Activated CD4-positive, alpha-beta T cell treated with anti-CD3 and anti-CD28 coated beads for 4 hours (primary cell): ENCODE measurements around the gene TBC1D16.

ENCODE experiments used
- DNase-seq, 2 donors: peaks; one replicate each; pipeline ENCODE4 v3.0.0-alpha.2; 2020

Gene TBC1D16, protein sequence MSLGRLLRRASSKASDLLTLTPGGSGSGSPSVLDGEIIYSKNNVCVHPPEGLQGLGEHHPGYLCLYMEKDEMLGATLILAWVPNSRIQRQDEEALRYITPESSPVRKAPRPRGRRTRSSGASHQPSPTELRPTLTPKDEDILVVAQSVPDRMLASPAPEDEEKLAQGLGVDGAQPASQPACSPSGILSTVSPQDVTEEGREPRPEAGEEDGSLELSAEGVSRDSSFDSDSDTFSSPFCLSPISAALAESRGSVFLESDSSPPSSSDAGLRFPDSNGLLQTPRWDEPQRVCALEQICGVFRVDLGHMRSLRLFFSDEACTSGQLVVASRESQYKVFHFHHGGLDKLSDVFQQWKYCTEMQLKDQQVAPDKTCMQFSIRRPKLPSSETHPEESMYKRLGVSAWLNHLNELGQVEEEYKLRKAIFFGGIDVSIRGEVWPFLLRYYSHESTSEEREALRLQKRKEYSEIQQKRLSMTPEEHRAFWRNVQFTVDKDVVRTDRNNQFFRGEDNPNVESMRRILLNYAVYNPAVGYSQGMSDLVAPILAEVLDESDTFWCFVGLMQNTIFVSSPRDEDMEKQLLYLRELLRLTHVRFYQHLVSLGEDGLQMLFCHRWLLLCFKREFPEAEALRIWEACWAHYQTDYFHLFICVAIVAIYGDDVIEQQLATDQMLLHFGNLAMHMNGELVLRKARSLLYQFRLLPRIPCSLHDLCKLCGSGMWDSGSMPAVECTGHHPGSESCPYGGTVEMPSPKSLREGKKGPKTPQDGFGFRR

DNA sequence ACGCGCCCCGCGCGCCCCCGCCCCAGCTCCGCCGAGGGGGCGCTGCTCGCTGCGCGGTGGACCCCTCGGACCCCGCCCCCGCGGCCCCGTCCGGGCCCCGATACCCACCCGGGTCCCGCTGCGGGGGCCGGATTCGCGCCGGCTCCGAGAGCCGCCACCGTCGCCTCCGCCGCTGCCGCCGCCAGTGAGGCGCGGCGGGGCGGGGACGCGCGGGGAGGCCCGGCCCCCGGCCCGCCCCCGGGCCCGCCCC lies at the start of gene TBC1D16:
Gene TBC1D16, minus strand, starts transcription at position 186 of the 250 bp plus-strand sequence. CDS start 22,325 bp downstream, outside the sequence.
- DNase-seq = no peak

DNA sequence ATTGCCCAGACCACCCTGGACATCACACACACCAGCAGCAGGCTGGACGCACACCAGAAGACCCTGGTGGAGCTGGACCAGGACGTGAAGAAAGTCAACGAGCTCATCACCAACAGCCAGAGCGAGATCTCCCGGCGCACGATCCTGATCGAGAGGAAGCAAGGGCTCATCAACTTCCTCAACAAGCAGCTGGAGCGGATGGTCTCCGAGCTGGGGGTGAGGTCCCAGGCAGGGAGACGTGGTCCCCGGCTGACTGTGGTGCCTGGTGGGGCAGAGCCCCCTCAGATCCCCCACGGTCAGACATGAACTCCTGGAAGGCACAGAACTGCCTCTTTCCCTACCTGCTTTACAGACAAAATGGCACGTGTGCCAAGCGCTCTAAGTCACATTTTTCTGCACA lies 49.1 kb upstream of the TBC1D16 start:
- no peak for DNase-seq

- no peak for DNase-seq
Observed at GRCh38 chr17:80083136-80083661, 47.5 kb upstream of the TBC1D16 start.

DNA sequence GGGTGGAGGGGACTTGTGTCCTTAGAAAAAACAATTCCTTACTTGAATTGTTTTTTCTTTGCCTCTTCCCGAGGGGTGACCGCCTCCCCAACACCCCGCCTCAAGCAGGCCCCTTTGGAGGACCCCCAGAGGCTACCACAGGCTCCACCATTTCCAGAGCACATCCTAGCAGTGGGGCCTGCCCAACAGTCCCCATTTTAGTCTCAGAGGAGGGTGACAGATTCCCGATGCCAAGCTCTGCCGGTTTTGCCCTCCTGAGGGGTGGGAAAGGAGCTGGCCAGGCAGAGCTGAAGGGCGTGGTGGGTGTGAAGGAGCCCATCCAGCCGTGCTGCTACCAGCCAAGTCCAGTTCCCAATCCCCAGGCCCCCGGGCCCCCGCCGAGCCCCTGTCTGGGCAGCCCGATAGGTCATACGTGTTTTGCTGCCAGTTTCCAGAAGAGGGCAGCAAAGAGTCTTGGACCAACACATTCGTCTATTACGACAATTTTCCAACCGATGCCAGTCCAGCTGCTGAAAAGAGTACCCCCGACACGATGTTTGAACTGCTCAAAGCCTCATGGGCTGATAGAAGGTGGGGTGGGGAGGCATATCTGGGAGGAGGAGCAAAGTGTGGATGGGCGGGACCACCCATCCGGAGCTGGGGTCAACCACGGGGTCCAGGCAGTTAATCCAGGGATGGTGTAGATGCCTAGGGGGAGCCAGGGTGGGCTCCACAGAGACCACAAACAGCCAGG lies 46.9 kb upstream of the TBC1D16 start:
- DNase-seq = peak; percentile 53 to 69

DNA sequence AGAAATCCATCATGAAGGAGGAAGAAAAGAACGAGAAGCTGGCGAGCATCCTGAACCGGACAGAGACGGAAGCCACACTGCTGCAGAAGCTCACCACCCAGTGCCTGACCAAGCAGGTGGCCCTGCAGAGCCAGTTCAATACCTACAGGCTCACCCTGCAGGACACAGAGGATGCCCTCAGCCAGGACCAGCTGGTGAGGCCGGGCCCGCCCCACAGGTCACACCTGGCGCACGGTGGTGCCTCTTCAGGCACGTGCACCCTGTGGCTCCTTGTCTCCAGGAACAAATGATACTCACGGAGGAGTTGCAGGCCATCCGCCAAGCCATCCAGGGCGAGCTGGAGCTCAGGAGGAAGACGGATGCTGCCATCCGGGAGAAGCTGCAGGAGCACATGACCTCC lies 45.9 kb upstream of the TBC1D16 start:
- no peak for DNase-seq

DNA sequence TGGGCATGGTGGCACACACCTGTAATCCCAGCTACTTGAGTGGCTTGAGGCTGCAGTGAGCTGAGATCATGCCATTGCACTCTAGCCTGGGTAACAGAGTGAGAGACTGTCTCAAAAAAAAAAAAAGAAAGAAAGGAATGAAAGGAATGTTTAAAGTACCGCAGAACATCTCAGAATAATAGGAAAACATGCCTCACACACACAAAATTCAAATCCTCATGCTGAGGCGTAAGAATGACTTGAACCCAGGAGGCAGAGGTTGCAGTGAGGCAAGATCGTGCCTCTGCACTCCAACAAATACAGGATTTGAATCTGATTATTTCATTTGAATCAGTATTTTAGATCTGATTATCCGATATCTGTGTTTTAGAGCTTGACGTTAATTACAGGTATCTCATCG lies 44.4 kb upstream of the TBC1D16 start:
- no peak for DNase-seq

GRCh38 chr17:80072410-80072809 lies 36.7 kb upstream of the TBC1D16 start:
- DNase-seq = no peak

DNA sequence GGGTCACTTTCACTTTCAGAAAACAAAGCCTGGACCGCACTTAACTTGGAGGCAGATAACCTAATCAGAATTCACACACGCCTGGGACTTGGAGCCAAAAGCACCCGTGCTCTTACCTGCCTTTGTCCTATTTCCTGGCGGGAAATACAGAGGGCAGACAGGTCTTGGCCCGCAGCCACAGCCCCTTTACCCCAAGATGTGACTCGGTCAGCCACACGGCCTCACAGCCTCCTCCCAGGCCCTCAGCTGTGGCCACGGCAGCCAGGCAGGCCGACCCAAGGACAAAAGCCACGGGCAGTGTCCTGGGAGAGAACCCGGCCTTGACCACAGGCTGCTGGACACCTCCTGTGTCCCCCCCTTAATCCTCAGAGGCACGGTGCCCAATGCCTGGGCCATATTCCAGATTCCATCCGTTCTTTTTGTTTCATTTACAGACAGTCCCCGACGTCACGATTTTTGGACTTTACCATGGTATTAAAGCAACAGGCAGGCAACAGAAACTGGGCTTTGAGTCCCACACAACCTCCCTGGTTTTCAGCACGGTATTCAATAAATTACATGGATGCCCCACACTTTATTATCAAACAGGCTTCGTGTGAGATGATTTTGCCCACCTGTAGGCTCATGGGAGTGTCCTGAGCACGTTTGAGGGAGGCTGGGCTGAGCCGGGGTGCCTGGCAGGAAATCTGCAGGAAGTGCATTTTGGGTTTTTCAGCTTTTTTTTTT lies 35.6 kb upstream of the TBC1D16 start:
- no peak for DNase-seq

GRCh38 chr17:80070375-80071115 lies 34.9 kb upstream of the TBC1D16 start:
- no peak for DNase-seq

GRCh38 chr17:80068301-80069222 lies 32.9 kb upstream of the TBC1D16 start:
- no peak for DNase-seq

DNA sequence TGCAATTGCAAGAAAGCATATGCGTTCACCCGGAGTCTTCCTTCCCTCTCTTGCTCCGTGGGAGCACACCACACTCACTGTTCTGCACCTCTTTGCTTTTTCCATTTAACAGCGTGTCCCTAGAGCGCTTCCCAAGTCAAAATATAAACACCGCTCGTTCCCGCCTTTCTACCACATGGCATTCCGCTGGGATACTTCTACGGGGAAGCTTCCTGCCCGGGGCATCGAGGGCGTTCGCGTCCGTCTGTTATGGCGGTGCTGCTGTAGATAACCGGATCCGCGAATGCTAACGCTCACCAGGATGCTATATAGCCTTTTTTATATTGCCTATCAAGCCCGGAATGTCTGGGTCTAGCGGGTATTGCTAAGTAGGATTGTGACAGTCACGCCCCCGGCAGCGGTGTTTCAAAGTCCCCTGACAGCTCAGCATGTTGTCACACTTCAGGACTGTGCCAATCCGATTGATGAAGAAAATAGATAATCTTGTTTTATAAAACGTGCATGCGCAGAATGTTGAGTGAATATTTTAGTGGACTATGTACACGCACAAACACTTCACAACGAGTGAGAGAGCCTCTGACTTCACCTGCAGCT lies 31.8 kb upstream of the TBC1D16 start:
- no peak for DNase-seq

DNA sequence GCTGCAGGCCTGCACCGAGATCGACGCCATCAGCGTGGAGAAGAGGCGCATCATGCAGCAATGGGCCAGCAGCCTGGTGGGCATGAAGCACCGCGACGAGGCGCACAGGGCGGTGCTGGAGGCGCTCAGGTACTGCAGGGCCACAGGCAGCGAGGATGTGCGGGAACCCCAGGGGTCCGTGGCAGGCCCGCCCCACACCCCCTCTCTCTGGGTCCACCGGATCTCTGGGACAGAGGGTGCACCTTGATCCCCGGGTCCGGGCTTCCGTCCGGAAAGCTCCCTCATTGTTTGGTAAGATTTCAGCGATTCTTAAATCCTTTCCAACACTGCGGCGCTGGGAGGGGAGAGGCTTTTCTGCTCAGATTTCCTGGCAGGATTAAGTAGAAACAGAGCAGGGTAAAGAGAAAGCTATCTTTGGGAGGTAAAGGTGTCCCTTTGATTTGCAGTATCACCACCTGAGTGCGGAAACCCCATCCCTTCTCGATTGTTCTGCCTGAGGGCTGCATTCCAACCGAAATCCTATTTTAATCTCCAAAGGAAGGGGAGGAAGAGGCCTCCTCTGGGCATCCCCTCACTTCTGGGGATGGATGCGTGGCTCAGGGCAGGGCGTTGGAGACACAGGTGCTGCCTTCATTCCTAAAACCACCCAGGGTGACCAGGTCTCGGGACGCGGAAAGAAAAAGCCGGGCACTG lies 30.0 kb upstream of the TBC1D16 start:
- DNase-seq = no peak

GRCh38 chr17:80064696-80065095 lies 29.0 kb upstream of the TBC1D16 start:
- DNase-seq = no peak

DNA sequence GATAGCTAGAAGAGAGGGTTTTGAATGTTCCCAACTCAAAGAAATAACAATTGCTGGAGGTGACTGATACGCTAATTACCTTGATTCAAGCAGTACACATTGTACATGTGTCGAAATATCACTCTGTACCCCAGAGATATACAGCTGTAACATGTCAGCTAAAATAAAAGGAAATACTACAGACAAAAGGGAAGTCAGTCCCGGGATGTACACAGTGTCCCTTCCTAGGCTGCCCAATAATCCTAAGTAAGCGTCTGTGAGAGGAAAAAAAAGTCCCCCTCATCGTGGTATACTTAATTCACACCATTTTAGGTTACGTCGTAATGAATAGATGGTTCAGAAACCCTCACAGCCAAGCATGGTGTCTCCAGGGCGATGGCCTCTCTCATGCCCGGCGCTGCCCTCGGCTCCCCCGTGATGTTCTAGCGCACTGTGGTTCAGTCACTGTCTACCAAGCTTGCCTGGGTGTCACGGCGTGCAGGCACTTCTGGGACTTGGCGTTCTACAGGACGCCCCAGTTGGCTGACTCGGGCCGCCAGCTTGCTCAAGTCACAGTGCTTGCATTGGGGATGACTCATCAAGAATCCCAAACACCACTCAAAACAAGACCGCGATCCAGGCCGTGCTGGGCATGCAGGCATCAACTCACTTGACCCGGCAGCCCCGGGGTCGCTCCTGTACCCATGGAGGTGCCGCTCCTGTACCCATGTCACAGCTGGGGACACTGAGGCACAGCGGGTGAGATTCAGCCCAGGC lies 28.3 kb upstream of the TBC1D16 start:
- DNase-seq = no peak

DNA sequence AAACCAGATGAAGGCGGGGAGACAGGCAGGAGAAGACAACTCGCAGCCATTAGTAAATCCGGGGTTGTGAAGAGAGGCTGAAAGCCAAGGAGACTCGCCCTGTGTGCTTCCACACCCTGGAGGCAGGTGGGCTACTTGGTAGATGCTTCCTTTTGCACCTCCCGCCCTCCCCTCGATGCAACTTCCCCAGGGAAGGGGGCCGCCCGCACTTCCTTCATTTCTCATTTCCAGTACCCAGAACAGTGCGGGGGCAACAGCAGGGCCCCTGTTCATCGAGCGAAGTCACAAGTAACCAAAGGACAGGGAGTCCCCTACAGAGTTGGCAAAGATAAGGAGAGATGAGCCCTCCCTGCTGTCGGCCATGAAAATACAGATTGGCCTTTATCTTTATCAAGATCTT lies 25.7 kb upstream of the TBC1D16 start:
- no peak for DNase-seq

- no peak for DNase-seq
Observed at GRCh38 chr17:80060644-80061043, 25.0 kb upstream of the TBC1D16 start.

GRCh38 chr17:80058311-80058955 lies 22.8 kb upstream of the TBC1D16 start:
- no peak for DNase-seq

DNA sequence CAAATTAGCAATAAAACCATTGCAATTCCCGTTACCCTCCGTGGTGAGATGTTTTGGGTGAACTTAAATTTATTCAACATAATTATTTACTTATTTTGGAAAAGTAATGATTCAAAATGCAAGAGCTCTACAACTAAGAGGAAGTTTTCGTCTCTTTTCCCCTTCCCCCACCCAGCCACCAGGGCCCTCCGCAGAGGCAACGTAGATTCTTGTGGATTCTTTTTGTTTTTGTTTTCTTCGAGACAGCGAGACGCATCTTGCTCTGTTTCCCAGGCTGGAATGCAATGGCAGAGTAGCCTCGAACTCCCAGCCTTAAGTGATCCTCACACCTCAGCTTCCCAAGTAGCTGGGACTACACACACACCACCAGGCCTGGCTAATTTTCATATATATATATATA lies 19.9 kb upstream of the TBC1D16 start:
- no peak for DNase-seq

GRCh38 chr17:80053102-80053501 lies 17.4 kb upstream of the TBC1D16 start:
- no peak for DNase-seq
